Gastrocnemius medialis (tissue), 4 donors: ENCODE measurements around the gene ZBTB12.

Experiments used
- POLR2A ChIP-seq, 2 donors: fragments of 450-650 bp; IDR thresholded peaks; one replicate each; pipeline ENCODE4 v1.6.1; 2017; ENCODE audit warnings: antibody characterized with exemption in 2 of 2, mild to moderate bottlenecking in 2 of 2, moderate library complexity in 2 of 2
- TF ChIP-seq, protein P1 (sequence below), 5 experiments: fragments of 450-650 bp in 3 of 5; fragments of 200-600 bp in 2 of 5; sonication (generic) in 2 of 5; IDR thresholded peaks in 4 of 5; conservative IDR thresholded peaks in 1 of 5; 1 replicate in 4 of 5; 2 replicates in 1 of 5; pipeline ENCODE4 v1.5.1; 2016 to 2019; ENCODE audit warnings: antibody characterized with exemption in 5 of 5, mild to moderate bottlenecking in 3 of 5, moderate library complexity in 3 of 5

DNA sequence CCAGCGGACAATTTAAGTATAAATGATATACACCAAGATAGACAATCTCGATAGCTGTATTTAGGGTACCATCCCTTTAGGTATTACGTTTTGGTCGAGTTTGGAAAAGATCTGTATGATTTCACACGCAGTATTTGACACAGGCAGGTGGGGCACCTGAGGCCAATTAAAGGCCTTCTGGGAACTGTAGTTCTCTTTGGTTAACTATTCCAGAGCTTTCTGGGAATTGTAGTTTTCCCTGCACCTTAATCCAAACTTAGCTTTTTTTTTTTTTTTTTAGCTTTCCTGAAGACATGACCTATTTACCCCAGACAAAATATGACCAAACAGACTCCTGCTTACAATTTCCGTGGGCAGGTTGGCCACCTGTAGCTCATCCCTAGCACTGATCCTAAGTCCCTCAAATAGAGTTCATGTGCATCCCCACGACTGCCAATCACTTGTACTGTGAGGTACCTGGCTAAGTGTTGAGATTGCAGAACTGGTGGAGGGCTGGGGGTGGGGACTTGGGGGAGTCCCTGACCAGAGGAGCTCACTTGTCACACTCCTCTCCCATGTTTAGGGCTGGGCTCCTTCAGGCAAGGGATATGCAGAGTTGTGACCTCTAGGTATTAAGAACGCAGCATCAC lies 3.4 kb downstream of the ZBTB12 start:
- TF ChIP-seq, protein P1, sequence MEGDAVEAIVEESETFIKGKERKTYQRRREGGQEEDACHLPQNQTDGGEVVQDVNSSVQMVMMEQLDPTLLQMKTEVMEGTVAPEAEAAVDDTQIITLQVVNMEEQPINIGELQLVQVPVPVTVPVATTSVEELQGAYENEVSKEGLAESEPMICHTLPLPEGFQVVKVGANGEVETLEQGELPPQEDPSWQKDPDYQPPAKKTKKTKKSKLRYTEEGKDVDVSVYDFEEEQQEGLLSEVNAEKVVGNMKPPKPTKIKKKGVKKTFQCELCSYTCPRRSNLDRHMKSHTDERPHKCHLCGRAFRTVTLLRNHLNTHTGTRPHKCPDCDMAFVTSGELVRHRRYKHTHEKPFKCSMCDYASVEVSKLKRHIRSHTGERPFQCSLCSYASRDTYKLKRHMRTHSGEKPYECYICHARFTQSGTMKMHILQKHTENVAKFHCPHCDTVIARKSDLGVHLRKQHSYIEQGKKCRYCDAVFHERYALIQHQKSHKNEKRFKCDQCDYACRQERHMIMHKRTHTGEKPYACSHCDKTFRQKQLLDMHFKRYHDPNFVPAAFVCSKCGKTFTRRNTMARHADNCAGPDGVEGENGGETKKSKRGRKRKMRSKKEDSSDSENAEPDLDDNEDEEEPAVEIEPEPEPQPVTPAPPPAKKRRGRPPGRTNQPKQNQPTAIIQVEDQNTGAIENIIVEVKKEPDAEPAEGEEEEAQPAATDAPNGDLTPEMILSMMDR (IDR thresholded peaks at IDR 0.05 in 4 of 5, conservative IDR thresholded peaks at IDR 0.05 in 1 of 5): no peak
- TF ChIP-seq POLR2A (IDR thresholded peaks at IDR 0.05): peak; percentile 34 to 35
